Panc1 (cell line): ENCODE results near the gene ERGIC1. TPM values are rescaled to one million over a fixed set of nuclear protein-coding genes. Genes with fewer than 3 reads are reported as not detected.
"Not testable (repeated sequence)": the region's sequence is repeated elsewhere in the genome, so short reads cannot be mapped to it uniquely, and the experiment has no call there.

Experiments used
- ATAC-seq: fragments of 200-7000 bp; cut with Tn5 transposase; 2 replicates; pipeline ENCODE4 v1.9.1; 2020; ENCODE audit warnings: mild to moderate bottlenecking, moderate library complexity
- BruUV-seq: library from RNA; stranded (reverse); fragments of 400-500 nt; replicated peaks from 2 replicates; lab custom pipeline; 2021; lab: Mats Ljungman, UMichigan
- CTCF ChIA-PET: fragments of 300-600 bp; sonication (Branson Sonifier 250); formaldehyde crosslinking; loops from one replicate; lab custom pipeline; 2022; ENCODE audit warnings: antibody characterized with exemption; lab: Charles Lee
- POLR2A ChIA-PET: fragments of 300-600 bp; sonication (Branson Sonifier 250); formaldehyde crosslinking; loops from one replicate; lab custom pipeline; 2022; ENCODE audit warnings: antibody characterized with exemption; lab: Charles Lee
- DNase-seq: peaks from one replicate; pipeline ENCODE4 v3.0.0-alpha.2; 2010; ENCODE audit warnings: low read depth, low spot score
- H3K27ac ChIP-seq: 2 replicates; pipeline ENCODE4 v1.5.1; 2011; ENCODE audit warnings: mild to moderate bottlenecking, low read length, inconsistent platforms
- H3K27me3 ChIP-seq: fragments of 200-500 bp; sonication (Bioruptor generic); 2 replicates; pipeline ENCODE4 v1.6.0; 2014; ENCODE audit warnings: low read length, inconsistent platforms; ENCODE audit not compliant: control insufficient read depth, insufficient read depth
- H3K36me3 ChIP-seq: fragments of 200-500 bp; sonication (Bioruptor generic); 2 replicates; pipeline ENCODE4 v1.5.1; 2014; ENCODE audit warnings: inconsistent platforms, mild to moderate bottlenecking, low read length, moderate library complexity; ENCODE audit not compliant: control insufficient read depth, insufficient read depth
- H3K4me1 ChIP-seq: 2 replicates; pipeline ENCODE4 v1.5.1; 2011; ENCODE audit warnings: inconsistent platforms, mild to moderate bottlenecking, low read length, moderate library complexity; ENCODE audit not compliant: control insufficient read depth, insufficient read depth
- H3K4me3 ChIP-seq, 2 experiments: 2 replicates each; pipeline ENCODE4 v1.5.1; 2011 to 2012; ENCODE audit warnings: low read depth in 2 of 2, low read length in 2 of 2, mild to moderate bottlenecking in 2 of 2, inconsistent platforms in 1 of 2, moderate library complexity in 1 of 2
- H3K9me3 ChIP-seq: fragments of 200-500 bp; sonication (Bioruptor generic); 2 replicates; pipeline ENCODE4 v1.5.1; 2014; ENCODE audit warnings: low read depth, mild to moderate bottlenecking, inconsistent platforms, low read length, moderate library complexity; ENCODE audit not compliant: control insufficient read depth, insufficient read depth
- CTCF ChIP-seq: fragments of 450-650 bp; IDR thresholded peaks from 2 replicates; pipeline ENCODE4 v1.5.1; 2017; ENCODE audit warnings: mild to moderate bottlenecking
- POLR2AphosphoS5 ChIP-seq: IDR thresholded peaks from 2 replicates; pipeline ENCODE4 v1.6.1; 2012; ENCODE audit warnings: mild to moderate bottlenecking, low read depth, low read length, moderate library complexity
- SIN3A ChIP-seq: IDR thresholded peaks from 2 replicates; pipeline ENCODE4 v1.6.1; 2012; ENCODE audit warnings: low read depth, mild to moderate bottlenecking, low read length, moderate library complexity, borderline replicate concordance; ENCODE audit not compliant: insufficient read depth
- TCF7L2 ChIP-seq: IDR thresholded peaks from 2 replicates; pipeline ENCODE4 v1.6.1; 2011; ENCODE audit warnings: mild to moderate bottlenecking, low read depth, low read length, inconsistent platforms
- in situ Hi-C: cut with HindIII; loops from 2 replicates; pipeline ENCODE4 v1.10.0; 2016; ENCODE audit warnings: low sequenced_read_pairs, low pct_unique_long_range_greater_than_20kb
- intact Hi-C: fragments of 100-400 bp; cut with micrococcal nuclease; formaldehyde crosslinking; loops from one replicate; pipeline ENCODE4 v1.10.0; 2022; ENCODE audit not compliant: unreplicated experiment
- total RNA-seq: library from RNA; stranded (reverse); gene quantifications from one replicate; pipeline ENCODE4 v1.2.1, GENCODE V29; 2021; ENCODE audit not compliant: unreplicated experiment
- TF ChIP-seq, protein P1 (sequence below), 2 experiments: IDR thresholded peaks; 2 replicates each; pipeline ENCODE4 v1.6.1; 2011 to 2012; ENCODE audit warnings: low read depth in 2 of 2, control low read depth in 1 of 2, low read length in 1 of 2, mild to moderate bottlenecking in 1 of 2, moderate library complexity in 1 of 2; ENCODE audit not compliant: insufficient read depth in 1 of 2

The ERGIC1 gene
- total RNA-seq, 1 experiment from 2014 or later: 206 TPM

DNA sequence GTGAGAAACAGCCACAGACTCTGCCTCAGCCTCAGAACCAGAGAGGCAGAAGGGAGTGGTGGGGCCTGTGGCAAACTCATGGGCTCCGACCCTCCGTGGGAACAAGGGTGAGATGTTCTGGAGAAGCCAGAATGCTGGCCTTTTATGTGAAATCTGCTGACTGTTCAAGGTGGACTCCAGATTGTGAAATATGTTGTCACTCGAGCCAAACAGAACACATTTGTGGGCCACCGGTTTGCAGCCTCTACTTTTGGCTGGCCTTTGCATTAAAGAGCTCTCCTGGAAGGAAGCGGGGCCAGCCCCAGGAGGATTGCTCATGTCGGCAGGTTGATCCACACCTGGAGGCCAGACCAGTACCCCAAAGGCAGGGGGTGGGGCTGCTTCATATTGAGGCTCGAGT is 62.4 kb downstream of the ERGIC1 start:
- H3K4me1 ChIP-seq: peaks cover 34% of the 10 kb centered on the region
- ATAC-seq (no peak), DNase-seq (no peak)
- peak overlapping the region; percentile 65 for H3K27ac ChIP-seq
- H3K4me3 ChIP-seq: no peak overlapping the region
- in situ Hi-C loops (no loop called here), intact Hi-C loops (no loop called here)
- H3K36me3 ChIP-seq: no peaks in the 10 kb centered on the region; the same call in 1 of the 2 replicates
- H3K27me3 ChIP-seq: no peaks in the 10 kb centered on the region
- TF ChIP-seq, protein P1, sequence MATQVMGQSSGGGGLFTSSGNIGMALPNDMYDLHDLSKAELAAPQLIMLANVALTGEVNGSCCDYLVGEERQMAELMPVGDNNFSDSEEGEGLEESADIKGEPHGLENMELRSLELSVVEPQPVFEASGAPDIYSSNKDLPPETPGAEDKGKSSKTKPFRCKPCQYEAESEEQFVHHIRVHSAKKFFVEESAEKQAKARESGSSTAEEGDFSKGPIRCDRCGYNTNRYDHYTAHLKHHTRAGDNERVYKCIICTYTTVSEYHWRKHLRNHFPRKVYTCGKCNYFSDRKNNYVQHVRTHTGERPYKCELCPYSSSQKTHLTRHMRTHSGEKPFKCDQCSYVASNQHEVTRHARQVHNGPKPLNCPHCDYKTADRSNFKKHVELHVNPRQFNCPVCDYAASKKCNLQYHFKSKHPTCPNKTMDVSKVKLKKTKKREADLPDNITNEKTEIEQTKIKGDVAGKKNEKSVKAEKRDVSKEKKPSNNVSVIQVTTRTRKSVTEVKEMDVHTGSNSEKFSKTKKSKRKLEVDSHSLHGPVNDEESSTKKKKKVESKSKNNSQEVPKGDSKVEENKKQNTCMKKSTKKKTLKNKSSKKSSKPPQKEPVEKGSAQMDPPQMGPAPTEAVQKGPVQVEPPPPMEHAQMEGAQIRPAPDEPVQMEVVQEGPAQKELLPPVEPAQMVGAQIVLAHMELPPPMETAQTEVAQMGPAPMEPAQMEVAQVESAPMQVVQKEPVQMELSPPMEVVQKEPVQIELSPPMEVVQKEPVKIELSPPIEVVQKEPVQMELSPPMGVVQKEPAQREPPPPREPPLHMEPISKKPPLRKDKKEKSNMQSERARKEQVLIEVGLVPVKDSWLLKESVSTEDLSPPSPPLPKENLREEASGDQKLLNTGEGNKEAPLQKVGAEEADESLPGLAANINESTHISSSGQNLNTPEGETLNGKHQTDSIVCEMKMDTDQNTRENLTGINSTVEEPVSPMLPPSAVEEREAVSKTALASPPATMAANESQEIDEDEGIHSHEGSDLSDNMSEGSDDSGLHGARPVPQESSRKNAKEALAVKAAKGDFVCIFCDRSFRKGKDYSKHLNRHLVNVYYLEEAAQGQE (IDR thresholded peaks at IDR 0.05; ENCODE audit: insufficient read depth in 1 of 2, low read depth in 2 of 2, low read length in 1 of 2): no peak
- no peak for TF ChIP-seq SIN3A
- TF ChIP-seq POLR2AphosphoS5: no peak
- TF ChIP-seq TCF7L2: no peak
- TF ChIP-seq CTCF: no peak
- CTCF ChIA-PET: no interaction called here
- BruUV-seq: no TSS peak
- no peaks in the 10 kb centered on the region for H3K9me3 ChIP-seq
- POLR2A ChIA-PET: no interaction called here

DNA sequence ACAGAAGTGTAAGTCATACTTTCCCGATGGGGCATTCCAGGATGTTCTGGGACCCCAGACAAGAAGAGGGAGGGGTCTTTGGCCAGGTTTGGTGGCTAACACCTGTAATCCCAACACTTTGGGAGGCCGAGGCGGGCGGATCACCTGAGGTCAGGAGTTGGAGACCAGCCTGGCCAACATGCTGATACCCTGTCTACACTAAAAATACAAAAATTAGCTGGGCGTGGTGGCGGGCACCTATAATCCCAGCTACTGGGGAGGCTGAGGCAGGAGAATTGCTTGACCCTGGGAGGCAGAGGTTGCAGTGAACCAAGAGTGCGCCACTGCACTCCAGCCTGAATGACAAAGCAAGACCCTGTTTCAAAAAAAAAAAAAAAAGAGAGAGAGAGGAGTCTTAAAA is 63.0 kb downstream of the ERGIC1 start:
- Histone ChIP-seq H3K4me1 (peaks cover 37% of the 10 kb centered on the region), H3K27ac (peak overlapping the region; percentile 65)
- ATAC-seq, in situ Hi-C loops, BruUV-seq, H3K27me3 ChIP-seq, H3K36me3 ChIP-seq, DNase-seq, CTCF ChIA-PET, intact Hi-C loops, H3K9me3 ChIP-seq, H3K4me3 ChIP-seq: not testable (repeated sequence)
- POLR2A ChIA-PET: interaction anchor here (0.7 kb wide), 1 partner anchor 103 kb away, joined by 16 read pairs; no protein-coding TSS in a partner anchor

DNA sequence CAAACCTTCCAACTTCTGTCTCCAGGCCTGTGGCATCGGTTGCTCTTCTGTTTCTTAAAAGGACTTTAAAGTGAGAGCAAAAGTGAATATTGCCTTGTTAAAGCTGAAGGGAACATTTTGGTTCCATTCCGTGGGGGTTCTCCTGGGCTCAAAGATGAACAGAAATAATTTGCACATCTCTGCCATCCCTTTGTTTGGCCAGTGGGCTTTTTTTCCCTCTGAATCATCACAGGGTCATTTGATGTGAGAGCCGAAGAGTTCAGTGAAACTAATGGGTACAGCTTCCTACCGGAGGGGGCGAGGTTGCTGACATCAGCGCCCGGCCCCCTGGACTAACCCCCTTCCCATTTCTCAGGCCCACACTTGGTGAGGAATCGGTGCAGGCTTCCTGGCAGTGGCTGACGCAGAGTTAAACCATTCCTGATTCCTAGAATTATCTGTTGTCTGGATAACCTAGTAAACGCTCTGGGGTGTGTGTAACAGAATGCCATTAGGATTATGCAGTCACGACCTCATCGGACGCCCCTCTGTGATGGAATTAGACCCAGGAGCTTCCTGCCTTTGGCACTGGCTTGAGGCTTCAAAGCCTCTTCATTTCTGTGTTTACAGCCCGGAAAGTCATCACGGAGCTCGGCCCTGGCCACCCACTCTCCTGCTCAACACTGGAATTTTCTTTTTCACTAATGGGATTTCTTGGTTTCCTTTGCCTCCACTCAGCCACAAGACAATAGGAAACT is 63.6 kb downstream of the ERGIC1 start:
- Histone ChIP-seq H3K9me3 (no peaks in the 10 kb centered on the region), H3K4me1 (peaks cover 39% of the 10 kb centered on the region), H3K27ac (peak overlapping the region; percentile 80), H3K27me3 (no peaks in the 10 kb centered on the region), H3K4me3 (peak overlapping the region in 1 of 2 experiments; percentile 5; a peak in 1 of 4 replicates), H3K36me3 (no peaks in the 10 kb centered on the region; the same call in 1 of the 2 replicates)
- ChIA-PET CTCF (interaction anchor here (0.6 kb wide), 2 partner anchors 41 to 180 kb away, joined by 3 to 5 read pairs; no protein-coding TSS in a partner anchor), POLR2A (interaction anchor here (0.7 kb wide), 1 partner anchor 103 kb away, joined by 16 read pairs; no protein-coding TSS in a partner anchor)
- in situ Hi-C loops (no loop called here), intact Hi-C loops (no loop called here)
- BruUV-seq: no TSS peak
- TF ChIP-seq CTCF (no peak), SIN3A (no peak), TCF7L2 (no peak), POLR2AphosphoS5 (no peak)
- TF ChIP-seq, protein P1 (IDR thresholded peaks at IDR 0.05; ENCODE audit: insufficient read depth in 1 of 2, low read depth in 2 of 2, low read length in 1 of 2): no peak
- peak; percentile 46 for ATAC-seq
- no peak for DNase-seq
